Urothelium cell line (cell line): ENCODE data around the gene IER5L.
A peak's percentile ranks its signal among the peaks of the same experiment; 100 is the strongest.
"Not testable (repeated sequence)": the region's sequence is repeated elsewhere in the genome, so short reads cannot be mapped to it uniquely, and the experiment has no call there.

Source experiments
- DNase-seq: peaks from one replicate; pipeline ENCODE4 v3.0.0; 2011; ENCODE audit warnings: low spot score, mixed read lengths
- FAIRE-seq: peaks from 2 replicates; lab custom pipeline; 2011; peaks lifted over from hg19 to GRCh38; lab: Jason Lieb, UNC

IER5L gene

GRCh38 chr9:129140397-129141065, 37.5 kb downstream of the IER5L start:
- peak; percentile 48 for DNase-seq

GRCh38 chr9:129139993-129140396, 38.1 kb downstream of the IER5L start:
- no peak for FAIRE-seq
- DNase-seq: peak; percentile 94

More at GRCh38 chr9:129140397-129141065, 37.5 kb downstream of the IER5L start:
- FAIRE-seq: no peak

- DNase-seq (peak; percentile 79), FAIRE-seq (no peak)
Measured at GRCh38 chr9:129139233-129139992, 38.6 kb downstream of the IER5L start.

GRCh38 chr9:129138476-129139232, 39.4 kb downstream of the IER5L start:
- no peak for FAIRE-seq
- no peak for DNase-seq

GRCh38 chr9:129138144-129138462, 40.0 kb downstream of the IER5L start:
- DNase-seq: no peak
- no peak for FAIRE-seq

GRCh38 chr9:129137292-129138143, 40.5 kb downstream of the IER5L start:
- DNase-seq: no peak
- FAIRE-seq: no peak

- FAIRE-seq (no peak), DNase-seq (no peak)
Measured at GRCh38 chr9:129136446-129137035, 41.5 kb downstream of the IER5L start.

GRCh38 chr9:129135476-129135875, 42.6 kb downstream of the IER5L start:
- DNase-seq (no peak), FAIRE-seq (no peak)

- FAIRE-seq (no peak), DNase-seq (no peak)
Measured at GRCh38 chr9:129133082-129133481, 45.0 kb downstream of the IER5L start.

GRCh38 chr9:129131300-129132145, 46.5 kb downstream of the IER5L start:
- DNase-seq: peak; percentile 86
- FAIRE-seq: no peak

GRCh38 chr9:129130791-129131190, 47.3 kb downstream of the IER5L start:
- no peak for FAIRE-seq

GRCh38 chr9:129130271-129130670, 47.8 kb downstream of the IER5L start:
- FAIRE-seq, DNase-seq: not testable (repeated sequence)

More at GRCh38 chr9:129130791-129131190, 47.3 kb downstream of the IER5L start:
- DNase-seq: no peak

GRCh38 chr9:129128689-129129088, 49.4 kb downstream of the IER5L start:
- FAIRE-seq (no peak), DNase-seq (no peak)

GRCh38 chr9:129126749-129127618, 51.1 kb downstream of the IER5L start:
- DNase-seq: no peak
- no peak for FAIRE-seq
